IMR-90 (cell line): Measurements from ENCODE around the gene CERK. TPM values are rescaled to one million over a fixed set of nuclear protein-coding genes. Genes with fewer than 3 reads are reported as not detected.

Experiments
- ATAC-seq: fragments of 200-7000 bp; cut with Tn5 transposase; 2 replicates; pipeline ENCODE4 v1.9.1; 2020; ENCODE audit warnings: low read depth, mild to moderate bottlenecking, moderate library complexity
- BruUV-seq: library from RNA; stranded (reverse); fragments of 400-500 nt; replicated peaks from 2 replicates; lab custom pipeline; 2021; lab: Mats Ljungman, UMichigan
- CTCF ChIA-PET: fragments of 300-600 bp; formaldehyde crosslinking; extraction: SDS; loops from one replicate; lab custom pipeline; 2021; ENCODE audit warnings: antibody characterized with exemption; lab: Yijun Ruan, JAX
- POLR2A ChIA-PET: fragments of 300-600 bp; sonication (Branson Sonifier 250); formaldehyde crosslinking; loops from one replicate; lab custom pipeline; 2022; ENCODE audit warnings: antibody characterized with exemption; ENCODE audit not compliant: unreplicated experiment; lab: Charles Lee
- DNase-seq: peaks from one replicate; pipeline ENCODE4 v3.0.0; 2013
- H2AFZ ChIP-seq: replicated peaks from 2 replicates; pipeline ENCODE3; 2013; ENCODE audit warnings: low read length, mild to moderate bottlenecking; ENCODE audit not compliant: poor library complexity
- H2AK5ac ChIP-seq: 2 replicates; pipeline ENCODE4 v1.6.1; 2013; ENCODE audit warnings: low read depth, low read length, inconsistent platforms
- H2AK9ac ChIP-seq: replicated peaks from 2 replicates; pipeline ENCODE3; 2013; ENCODE audit warnings: mild to moderate bottlenecking, low read depth, low read length, moderate library complexity; ENCODE audit not compliant: poor library complexity
- H2BK120ac ChIP-seq: 2 replicates; pipeline ENCODE4 v1.6.1; 2013; ENCODE audit warnings: low read depth, low read length, inconsistent platforms
- H2BK15ac ChIP-seq: 3 replicates; pipeline ENCODE4 v1.6.1; 2013; ENCODE audit warnings: low read depth, low read length, inconsistent platforms
- H2BK20ac ChIP-seq: 2 replicates; pipeline ENCODE4 v1.6.1; 2013; ENCODE audit warnings: low read depth, mild to moderate bottlenecking, inconsistent platforms, low read length, moderate library complexity
- H2BK5ac ChIP-seq: 2 replicates; pipeline ENCODE4 v1.6.1; 2013; ENCODE audit warnings: mild to moderate bottlenecking, low read depth, low read length, inconsistent platforms; ENCODE audit not compliant: poor library complexity, severe bottlenecking
- H3K14ac ChIP-seq: replicated peaks from 2 replicates; pipeline ENCODE4 v1.6.1; 2013; ENCODE audit warnings: low read depth, low read length, inconsistent platforms
- H3K18ac ChIP-seq: 2 replicates; pipeline ENCODE4 v1.6.1; 2013; ENCODE audit warnings: low read depth, low read length, control low read depth
- H3K23ac ChIP-seq: 2 replicates; pipeline ENCODE4 v1.6.1; 2013; ENCODE audit warnings: low read depth, low read length, inconsistent platforms
- H3K27ac ChIP-seq: 2 replicates; pipeline ENCODE4 v1.5.1; 2013; ENCODE audit warnings: mild to moderate bottlenecking, control low read depth, low read length; ENCODE audit not compliant: insufficient read depth
- H3K27me3 ChIP-seq: 2 replicates; pipeline ENCODE4 v1.6.1; 2013; ENCODE audit warnings: low read length; ENCODE audit not compliant: control insufficient read depth, insufficient read depth
- H3K36me3 ChIP-seq: 2 replicates; pipeline ENCODE4 v1.6.1; 2013; ENCODE audit warnings: low read length, mixed read lengths; ENCODE audit not compliant: control insufficient read depth, insufficient read depth
- H3K4ac ChIP-seq: 2 replicates; pipeline ENCODE4 v1.6.1; 2013; ENCODE audit warnings: low read depth, low read length, inconsistent platforms
- H3K4me1 ChIP-seq: 2 replicates; pipeline ENCODE4 v1.6.1; 2013; ENCODE audit warnings: low read length, mixed read lengths; ENCODE audit not compliant: control insufficient read depth, insufficient read depth
- H3K4me2 ChIP-seq: 2 replicates; pipeline ENCODE4 v1.6.1; 2013; ENCODE audit warnings: low read depth, mild to moderate bottlenecking, control low read depth, low read length, moderate library complexity
- H3K4me3 ChIP-seq: 2 replicates; pipeline ENCODE4 v1.5.1; 2013; ENCODE audit warnings: low read depth, mild to moderate bottlenecking, control low read depth, low read length, moderate library complexity; ENCODE audit not compliant: insufficient read depth
- H3K56ac ChIP-seq: 2 replicates; pipeline ENCODE4 v1.6.1; 2013; ENCODE audit warnings: low read length, inconsistent platforms; ENCODE audit not compliant: insufficient read depth; ENCODE audit errors: extremely low read depth
- H3K79me1 ChIP-seq, 2 experiments: 2 replicates each; pipeline ENCODE4 v1.6.1; 2013; ENCODE audit warnings: low read length in 2 of 2, inconsistent platforms in 1 of 2, low read depth in 1 of 2
- H3K9ac ChIP-seq: 2 replicates; pipeline ENCODE4 v1.6.1; 2013; ENCODE audit warnings: low read depth, low read length, control low read depth
- H3K9me1 ChIP-seq: 2 replicates; pipeline ENCODE4 v1.6.1; 2013; ENCODE audit warnings: low read length, inconsistent platforms; ENCODE audit not compliant: insufficient read depth
- H3K9me3 ChIP-seq: 2 replicates; pipeline ENCODE4 v1.6.1; 2013; ENCODE audit warnings: low read length; ENCODE audit not compliant: control insufficient read depth, insufficient read depth
- H4K20me1 ChIP-seq: 2 replicates; pipeline ENCODE4 v1.6.1; 2013; ENCODE audit warnings: low read length, inconsistent platforms; ENCODE audit not compliant: insufficient read depth
- H4K5ac ChIP-seq: 2 replicates; pipeline ENCODE4 v1.6.1; 2013; ENCODE audit warnings: mild to moderate bottlenecking, low read depth, low read length, control low read depth
- H4K8ac ChIP-seq, 2 experiments: 2 replicates each; pipeline ENCODE4 v1.6.1; 2013; ENCODE audit warnings: low read depth in 2 of 2, low read length in 2 of 2, control low read depth in 1 of 2, inconsistent platforms in 1 of 2
- H4K91ac ChIP-seq: 2 replicates; pipeline ENCODE4 v1.6.1; 2013; ENCODE audit warnings: low read depth, low read length, inconsistent platforms; ENCODE audit not compliant: insufficient read depth
- CHD1 ChIP-seq: IDR thresholded peaks from 2 replicates; pipeline ENCODE4 v1.6.1; 2012; ENCODE audit warnings: low read depth, low read length, improper control_type of control experiment
- MAFK ChIP-seq: IDR thresholded peaks from 2 replicates; pipeline ENCODE4 v1.6.1; 2012; ENCODE audit warnings: low read depth, low read length, improper control_type of control experiment
- MAZ ChIP-seq: IDR thresholded peaks from 2 replicates; pipeline ENCODE4 v1.6.1; 2012; ENCODE audit warnings: low read depth, mild to moderate bottlenecking, low read length, improper control_type of control experiment, moderate library complexity, borderline replicate concordance
- MXI1 ChIP-seq: IDR thresholded peaks from 2 replicates; pipeline ENCODE4 v1.6.1; 2012; ENCODE audit warnings: low read depth, mild to moderate bottlenecking, low read length, moderate library complexity, borderline replicate concordance
- NFE2L2 ChIP-seq: fragments of 150-350 bp; IDR thresholded peaks from 2 replicates; pipeline ENCODE4 v1.6.1; 2016; ENCODE audit warnings: low read depth, mild to moderate bottlenecking, low read length
- WGBS, 2 experiments: methylation state at CpG; one replicate each; pipeline versions ENCODE4 v1.1.5 to v1.1.7; 2013; ENCODE audit warnings: missing lambda C conversion rate in 2 of 2; ENCODE audit not compliant: insufficient read length in 1 of 2; ENCODE audit errors: extremely low coverage in 2 of 2; 5-methylcytosine and 5-hydroxymethylcytosine counted together
- dilution Hi-C: fragments of 300-500 bp; cut with HindIII; formaldehyde crosslinking; loops from one replicate; pipeline ENCODE4 v1.14.3; 2018; ENCODE audit warnings: low sequenced_read_pairs; ENCODE audit not compliant: unreplicated experiment
- in situ Hi-C: fragments of 300-500 bp; cut with MboI; formaldehyde crosslinking; loops from 3 replicates; pipeline ENCODE4 v1.14.3; 2019; ENCODE audit warnings: low sequenced_read_pairs, inconsistent platforms, mixed read lengths
- intact Hi-C: fragments of 100-400 bp; cut with micrococcal nuclease; formaldehyde crosslinking; loops from 2 replicates; pipeline ENCODE4 v1.10.0; 2022
- polyA plus RNA-seq, 3 experiments: library from polyadenylated mRNA; depleted of rRNA; stranded (reverse); fragments of >200 nt; gene quantifications; 2 replicates each; pipeline ENCODE4 v1.2.3, GENCODE V29; 2012; ENCODE audit warnings: low replicate concordance in 1 of 3
- total RNA-seq: library from RNA; depleted of rRNA; stranded (reverse); fragments of >200 nt; gene quantifications from 2 replicates; pipeline ENCODE4 v1.2.3, GENCODE V29; 2012

CERK gene
- total and polyA plus RNA-seq, 2 of the 4 experiments (the other 2 are of a cell fraction) = 25.3 to 38.7 TPM

DNA sequence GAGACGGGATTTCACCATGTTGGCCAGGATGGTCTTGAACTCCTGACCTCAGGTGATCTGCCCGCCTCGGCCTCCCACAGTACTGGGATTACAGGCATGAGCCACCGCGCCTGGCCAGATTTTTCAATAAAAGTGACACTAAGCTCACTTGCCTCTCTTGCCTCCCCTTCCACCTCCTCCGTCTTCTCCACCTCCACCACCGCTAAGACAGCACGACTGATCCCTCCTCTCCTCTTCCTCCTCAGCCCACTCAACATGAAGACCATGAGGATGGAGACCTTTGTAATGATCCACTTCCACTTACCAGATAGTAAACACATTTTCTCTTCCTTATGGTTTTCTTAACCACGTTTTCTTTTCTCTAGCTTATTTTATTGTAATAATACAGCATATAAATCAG is 14.2 kb downstream of the CERK start:
- no peak overlapping the region for H2AFZ ChIP-seq
- H3K56ac ChIP-seq = no peak overlapping the region
- H3K9ac ChIP-seq = no peak overlapping the region
- H3K79me1 ChIP-seq = peaks cover 15 to 81% of the 10 kb centered on the region in 2 experiments
- H2BK20ac ChIP-seq = no peak overlapping the region
- POLR2A ChIA-PET = no interaction called here
- no peak overlapping the region for H3K18ac ChIP-seq
- H3K9me3 ChIP-seq = no peaks in the 10 kb centered on the region
- 91% methylated on average over 8 of the region's 9 CpGs; no CpG with 5 or more reads in 1 of the 2 experiments for WGBS, 2 experiments
- in situ Hi-C loops (no loop called here), intact Hi-C loops (no loop called here), dilution Hi-C loops (no loop called here)
- no peak for ATAC-seq
- no peaks in the 10 kb centered on the region for H3K27me3 ChIP-seq
- no peak overlapping the region for H2BK5ac ChIP-seq
- peaks cover 6% of the 10 kb centered on the region for H3K9me1 ChIP-seq
- no peak overlapping the region for H4K8ac ChIP-seq
- DNase-seq = no peak
- peaks cover 40% of the 10 kb centered on the region for H3K36me3 ChIP-seq
- H4K5ac ChIP-seq = no peak overlapping the region
- no peaks in the 10 kb centered on the region; the same call in 1 of the 2 replicates for H3K4me1 ChIP-seq
- no peak overlapping the region for H2AK9ac ChIP-seq
- H4K20me1 ChIP-seq = peaks cover 61% of the 10 kb centered on the region
- no peak overlapping the region for H3K4me2 ChIP-seq
- TF ChIP-seq MAZ = no peak
- no peak for TF ChIP-seq NFE2L2
- no peak for TF ChIP-seq MXI1
- no peak for TF ChIP-seq CHD1
- no peak for TF ChIP-seq MAFK
- BruUV-seq = no TSS peak
- H3K4ac ChIP-seq = no peak overlapping the region
- no peak overlapping the region for H4K91ac ChIP-seq
- H2BK15ac ChIP-seq = no peak overlapping the region
- CTCF ChIA-PET = no interaction called here
- no peak overlapping the region for H3K14ac ChIP-seq
- no peak overlapping the region for H2BK120ac ChIP-seq
- no peak overlapping the region for H2AK5ac ChIP-seq
- no peak overlapping the region for H3K27ac ChIP-seq
- no peak overlapping the region for H3K4me3 ChIP-seq
- H3K23ac ChIP-seq = no peak overlapping the region
